ENCODE results near the gene KIAA1210.

GRCh38 chrX:119132316-119132715 is 4.7 kb upstream of the KIAA1210 start:
- no peak for TF ChIP-seq GATA2 (IDR thresholded peaks at IDR 0.05; ENCODE audit: low read depth, low read length)
- TF ChIP-seq GATA3 (IDR thresholded peaks at IDR 0.05; ENCODE audit: low read depth, low read length) = no peak

Data from SH-SY5Y (cell line).